Mesenchymal stem cell (in vitro differentiated cells and primary cell): ENCODE data around the gene PLAAT2.

Source experiments
- DNase-seq: peaks from one replicate; pipeline ENCODE4 v3.0.0-alpha.2; 2013
- H2AFZ ChIP-seq: one replicate; pipeline ENCODE4 v1.6.1; 2013; ENCODE audit warnings: low read depth, mild to moderate bottlenecking, control low read depth, inconsistent platforms, low read length, moderate library complexity
- H2AK5ac ChIP-seq: 2 replicates; pipeline ENCODE4 v1.6.1; 2013; ENCODE audit warnings: low read length, moderate library complexity, mild to moderate bottlenecking, inconsistent platforms; ENCODE audit not compliant: severe bottlenecking
- H2BK120ac ChIP-seq: one replicate; pipeline ENCODE4 v1.6.1; 2013; ENCODE audit warnings: low read depth, mild to moderate bottlenecking, inconsistent platforms, low read length, moderate library complexity
- H2BK12ac ChIP-seq, 2 experiments: one replicate each; pipeline ENCODE4 v1.6.1; 2013; ENCODE audit warnings: inconsistent platforms in 2 of 2, low read length in 2 of 2, mild to moderate bottlenecking in 2 of 2, moderate library complexity in 2 of 2, control low read depth in 1 of 2
- H2BK15ac ChIP-seq: one replicate; pipeline ENCODE4 v1.6.1; 2013; ENCODE audit warnings: mild to moderate bottlenecking, low read depth, inconsistent platforms; ENCODE audit not compliant: poor library complexity, severe bottlenecking
- H2BK5ac ChIP-seq: 2 replicates; pipeline ENCODE4 v1.6.1; 2013; ENCODE audit warnings: low read depth, mild to moderate bottlenecking, low read length, control low read depth, inconsistent platforms; ENCODE audit not compliant: poor library complexity, severe bottlenecking
- H3K14ac ChIP-seq, 2 experiments: one replicate each; pipeline ENCODE4 v1.6.1; 2013; ENCODE audit warnings: inconsistent platforms in 2 of 2, low read length in 2 of 2, control low read depth in 1 of 2, mild to moderate bottlenecking in 1 of 2, moderate library complexity in 1 of 2
- H3K18ac ChIP-seq, 2 experiments: one replicate each; pipeline ENCODE4 v1.6.1; 2013; ENCODE audit warnings: inconsistent platforms in 2 of 2, low read length in 2 of 2, control low read depth in 1 of 2, low read depth in 1 of 2, mild to moderate bottlenecking in 1 of 2
- H3K23ac ChIP-seq, 2 experiments: one replicate each; pipeline ENCODE4 v1.6.1; 2013; ENCODE audit warnings: inconsistent platforms in 2 of 2, low read length in 2 of 2, mild to moderate bottlenecking in 2 of 2, moderate library complexity in 2 of 2, control low read depth in 1 of 2
- H3K27ac ChIP-seq: 2 replicates; pipeline ENCODE4 v1.5.1; 2013; ENCODE audit warnings: mild to moderate bottlenecking, moderate library complexity, low read length, control low read depth, inconsistent platforms; ENCODE audit not compliant: poor library complexity, severe bottlenecking
- H3K27me3 ChIP-seq, 2 experiments: 2 replicates each; pipeline versions ENCODE4 v1.6.1 to v1.7.0; 2013; ENCODE audit warnings: low read length in 2 of 2, mild to moderate bottlenecking in 2 of 2, moderate library complexity in 2 of 2, control low read depth in 1 of 2, inconsistent platforms in 1 of 2; ENCODE audit not compliant: control insufficient read depth in 1 of 2, insufficient read depth in 1 of 2
- H3K36me3 ChIP-seq, 2 experiments: 2 replicates each; pipeline versions ENCODE4 v1.6.1 to v1.7.0; 2013; ENCODE audit warnings: low read length in 2 of 2, control low read depth in 1 of 2, inconsistent platforms in 1 of 2, low read depth in 1 of 2, mild to moderate bottlenecking in 1 of 2; ENCODE audit not compliant: insufficient read depth in 2 of 2, control insufficient read depth in 1 of 2
- H3K4ac ChIP-seq, 2 experiments: one replicate each; pipeline ENCODE4 v1.6.1; 2013; ENCODE audit warnings: inconsistent platforms in 2 of 2, low read length in 2 of 2, mild to moderate bottlenecking in 2 of 2, moderate library complexity in 2 of 2, control low read depth in 1 of 2, low read depth in 1 of 2
- H3K4me1 ChIP-seq: 2 replicates; pipeline ENCODE4 v1.6.1; 2013; ENCODE audit warnings: low read depth, low read length, control low read depth; ENCODE audit not compliant: control insufficient read depth, insufficient read depth
- H3K4me2 ChIP-seq: 2 replicates; pipeline ENCODE4 v1.6.1; 2013; ENCODE audit warnings: low read length, mild to moderate bottlenecking, inconsistent platforms; ENCODE audit not compliant: poor library complexity, severe bottlenecking
- H3K4me3 ChIP-seq, 2 experiments: 2 replicates each; pipeline versions ENCODE4 v1.5.1 to v1.7.0; 2013; ENCODE audit warnings: low read length in 2 of 2, mild to moderate bottlenecking in 2 of 2, control low read depth in 1 of 2, low read depth in 1 of 2; ENCODE audit not compliant: insufficient read depth in 1 of 2
- H3K79me1 ChIP-seq: replicated peaks from 2 replicates; pipeline ENCODE4 v1.6.1; 2013; ENCODE audit warnings: mild to moderate bottlenecking, control low read depth, low read length, inconsistent platforms; ENCODE audit not compliant: poor library complexity, severe bottlenecking
- H3K9ac ChIP-seq: 2 replicates; pipeline ENCODE4 v1.7.0; 2013; ENCODE audit warnings: mild to moderate bottlenecking, low read length, moderate library complexity
- H3K9me3 ChIP-seq: 2 replicates; pipeline ENCODE4 v1.7.0; 2013; ENCODE audit warnings: mild to moderate bottlenecking, low read length; ENCODE audit not compliant: control insufficient read depth
- H4K8ac ChIP-seq: one replicate; pipeline ENCODE4 v1.6.1; 2013; ENCODE audit warnings: inconsistent platforms, mild to moderate bottlenecking, low read length, moderate library complexity
- H4K91ac ChIP-seq: one replicate; pipeline ENCODE4 v1.6.1; 2013; ENCODE audit warnings: mild to moderate bottlenecking, low read length, inconsistent platforms
- WGBS: methylation state at CpG from one replicate; pipeline ENCODE4 v1.1.7; 2013; ENCODE audit warnings: mixed read lengths; 5-methylcytosine and 5-hydroxymethylcytosine counted together

The PLAAT2 gene

GRCh38 chr11:63567044-63567840 lies 4.1 kb upstream of the PLAAT2 start:
- Histone ChIP-seq H3K14ac (no peak overlapping the region), H2BK12ac (no peak overlapping the region), H2BK15ac (no peak overlapping the region), H3K9me3 (no peaks in the 10 kb centered on the region), H3K4ac (no peak overlapping the region), H2BK120ac (no peak overlapping the region), H4K8ac (no peak overlapping the region), H3K4me1 (peaks cover 9% of the 10 kb centered on the region), H3K23ac (no peak overlapping the region), H3K27ac (peak overlapping the region; percentile 48), H3K79me1 (no peaks in the 10 kb centered on the region), H3K27me3 (no peaks in the 10 kb centered on the region), H3K4me2 (no peak overlapping the region), H3K36me3 (no peaks in the 10 kb centered on the region), H3K9ac (peak overlapping the region; percentile 80), H2AFZ (no peak overlapping the region), H3K18ac (peak overlapping the region in 1 of 2 experiments; percentile 82), H2AK5ac (no peak overlapping the region), H2BK5ac (no peak overlapping the region), H4K91ac (no peak overlapping the region), H3K4me3 (no peak overlapping the region)
- 76% methylated on average over 5 of the region's 5 CpGs for WGBS
- DNase-seq, result peak; percentile 85

- H2BK5ac ChIP-seq, result no peak overlapping the region
- H3K27me3 ChIP-seq, result no peaks in the 10 kb centered on the region
- H2BK120ac ChIP-seq, result no peak overlapping the region
Observed at GRCh38 chr11:63564784-63565350, 1.7 kb upstream of the PLAAT2 start.

GRCh38 chr11:63564056-63564774 lies 1.0 kb upstream of the PLAAT2 start:
- peaks cover 0 to 5% of the 10 kb centered on the region in 2 experiments for H3K27me3 ChIP-seq
- H2AFZ ChIP-seq, result no peak overlapping the region
- no peak overlapping the region for H2BK15ac ChIP-seq
- no peak overlapping the region for H3K4me3 ChIP-seq
- WGBS, result 91% methylated on average over 5 of the region's 7 CpGs
- H4K91ac ChIP-seq, result no peak overlapping the region
- H3K23ac ChIP-seq, result no peak overlapping the region
- no peak for DNase-seq
- peaks cover 9% of the 10 kb centered on the region for H3K4me1 ChIP-seq
- no peak overlapping the region for H3K27ac ChIP-seq
- H3K9me3 ChIP-seq, result no peaks in the 10 kb centered on the region
- H3K4me2 ChIP-seq, result no peak overlapping the region
- H3K9ac ChIP-seq, result no peak overlapping the region
- H3K18ac ChIP-seq, result no peak overlapping the region
- H2AK5ac ChIP-seq, result no peak overlapping the region
- H2BK5ac ChIP-seq, result no peak overlapping the region
- H2BK12ac ChIP-seq, result no peak overlapping the region
- no peak overlapping the region for H2BK120ac ChIP-seq
- H3K79me1 ChIP-seq, result no peaks in the 10 kb centered on the region
- H4K8ac ChIP-seq, result no peak overlapping the region
- no peaks in the 10 kb centered on the region for H3K36me3 ChIP-seq
- no peak overlapping the region for H3K14ac ChIP-seq
- H3K4ac ChIP-seq, result no peak overlapping the region

More at GRCh38 chr11:63564784-63565350, 1.7 kb upstream of the PLAAT2 start:
- no peak for DNase-seq
- Histone ChIP-seq H3K4ac (no peak overlapping the region), H4K8ac (no peak overlapping the region), H2AFZ (no peak overlapping the region), H3K9ac (no peak overlapping the region), H2BK15ac (no peak overlapping the region), H2BK12ac (no peak overlapping the region), H2AK5ac (no peak overlapping the region), H3K4me2 (no peak overlapping the region), H3K23ac (no peak overlapping the region), H3K14ac (no peak overlapping the region), H3K79me1 (no peaks in the 10 kb centered on the region), H3K27ac (no peak overlapping the region), H3K4me3 (no peak overlapping the region), H4K91ac (no peak overlapping the region), H3K36me3 (no peaks in the 10 kb centered on the region), H3K9me3 (no peaks in the 10 kb centered on the region), H3K4me1 (peaks cover 9% of the 10 kb centered on the region), H3K18ac (no peak overlapping the region)
- whole genome bisulfite sequencing, result 86% methylated on average over 4 of the region's 4 CpGs
